ENCODE data around the gene RGS7.
"Not testable (repeated sequence)": the region's sequence is repeated elsewhere in the genome, so short reads cannot be mapped to it uniquely, and the experiment has no call there.

Gene RGS7

GRCh38 chr1:241130881-241131280, 226.1 kb downstream of the RGS7 start:
- DNase-seq, result no peak

DNA sequence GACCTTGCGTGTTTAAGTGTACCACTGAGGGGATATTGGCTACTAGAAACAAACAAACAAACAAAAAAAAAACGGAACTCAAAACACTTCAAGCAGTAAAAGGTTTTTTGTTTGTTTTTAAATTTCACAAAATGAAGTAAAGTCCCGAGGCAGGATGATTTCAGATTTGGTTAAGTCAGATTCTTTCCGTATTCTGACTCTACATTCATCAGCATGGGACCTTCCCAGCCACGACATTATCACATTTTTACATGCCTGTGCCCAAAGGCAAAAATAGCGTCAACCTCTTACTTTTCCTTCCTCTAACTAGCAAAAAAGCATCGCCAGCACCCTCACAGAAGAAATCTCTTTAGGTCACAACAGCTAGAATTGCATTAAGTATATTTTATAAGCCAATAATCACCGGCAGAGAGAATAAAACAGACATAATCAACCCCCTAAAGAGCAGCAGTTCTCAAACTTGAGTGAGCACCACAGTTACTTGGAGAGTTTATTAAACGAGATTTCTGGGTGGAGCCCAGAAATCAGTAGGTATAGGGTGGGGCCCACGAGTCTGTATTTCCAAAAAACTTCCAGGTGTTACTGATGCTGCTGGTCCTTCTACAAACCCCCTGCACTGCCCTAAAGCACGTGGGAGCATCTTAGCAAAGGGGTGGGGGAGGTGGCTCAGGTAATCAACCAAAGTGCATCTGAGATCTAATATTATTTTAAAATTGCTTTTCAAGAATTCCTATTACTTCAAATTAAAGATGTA, 227.6 kb downstream of the RGS7 start:
- DNase-seq, result no peak

DNA sequence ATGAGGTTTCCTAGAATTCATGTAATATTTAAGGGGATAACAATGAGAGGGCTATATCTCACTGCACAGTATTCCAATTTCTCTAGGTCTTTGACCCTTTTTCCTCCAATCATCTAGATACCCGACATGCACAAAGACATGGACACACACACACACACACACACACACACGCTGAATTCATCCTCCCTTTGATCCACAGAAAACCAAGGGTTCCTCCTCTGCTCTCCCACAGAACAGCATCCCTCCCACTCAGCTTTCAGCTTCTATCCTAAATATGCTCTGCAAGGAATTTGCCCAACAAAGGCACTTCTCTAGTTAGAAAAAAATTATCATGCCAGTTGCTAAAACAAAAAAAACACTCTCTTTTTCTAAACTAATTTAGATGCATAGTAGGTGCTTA, 231.7 kb downstream of the RGS7 start:
- no peak for DNase-seq

DNA sequence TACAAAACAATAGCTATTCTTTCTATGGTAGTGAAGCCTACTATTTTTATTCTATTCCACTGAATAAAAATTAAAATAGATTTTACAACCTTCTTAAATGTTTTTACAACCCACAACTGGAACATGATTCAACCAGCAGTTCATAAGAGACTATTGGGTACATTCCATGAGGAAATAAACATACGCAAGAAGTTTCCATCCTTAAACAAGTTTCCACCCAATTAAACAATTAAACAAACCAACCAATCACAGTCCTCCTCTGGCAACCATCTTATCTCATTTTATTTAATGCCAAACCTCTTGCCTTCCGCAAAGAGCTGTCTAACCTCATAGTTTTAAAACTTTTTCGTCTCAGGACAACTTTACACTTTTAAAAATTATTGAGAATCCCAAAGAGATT, 239.0 kb downstream of the RGS7 start:
- no peak for DNase-seq

DNA sequence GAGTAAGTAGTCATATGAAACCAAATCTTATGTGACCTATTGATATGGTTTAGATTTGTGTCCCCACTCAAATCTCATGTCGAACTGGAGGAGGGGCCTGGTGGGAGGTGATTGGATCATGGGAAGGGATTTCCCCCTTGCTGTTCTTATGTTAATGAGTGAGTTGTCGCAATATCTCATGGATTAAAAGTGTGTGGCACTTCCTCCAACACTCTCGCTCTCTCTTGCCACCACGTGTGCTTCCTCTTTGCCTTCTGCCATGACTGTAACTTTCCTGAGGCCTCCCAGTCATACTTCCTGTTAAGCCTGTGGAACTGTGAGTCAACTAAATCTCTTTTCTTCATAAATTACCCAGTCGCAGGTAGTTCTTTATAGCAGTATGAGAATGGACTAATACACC, 241.2 kb downstream of the RGS7 start:
- no peak for DNase-seq

- DNase-seq, result no peak
Measured at GRCh38 chr1:241114699-241115233, 242.2 kb downstream of the RGS7 start.

DNA sequence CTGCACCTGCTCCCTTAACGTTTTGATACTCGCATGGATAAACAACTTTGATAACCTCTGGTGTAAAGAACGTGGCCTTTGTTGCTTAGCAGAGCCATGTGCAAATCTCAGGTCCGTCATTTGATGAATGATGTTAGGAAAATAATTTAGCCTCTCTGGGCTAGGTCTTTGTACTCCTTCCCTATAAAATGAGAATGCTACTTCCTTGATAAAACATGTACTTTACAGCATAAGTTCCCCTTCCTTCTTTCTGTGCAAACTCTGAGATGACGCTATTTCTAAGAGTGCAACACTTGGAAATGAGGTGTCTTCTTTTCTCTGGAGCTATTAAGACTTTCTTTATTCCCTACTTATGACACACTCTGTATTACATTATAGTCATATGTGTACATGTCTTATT, 243.4 kb downstream of the RGS7 start:
- DNase-seq, result no peak

DNA sequence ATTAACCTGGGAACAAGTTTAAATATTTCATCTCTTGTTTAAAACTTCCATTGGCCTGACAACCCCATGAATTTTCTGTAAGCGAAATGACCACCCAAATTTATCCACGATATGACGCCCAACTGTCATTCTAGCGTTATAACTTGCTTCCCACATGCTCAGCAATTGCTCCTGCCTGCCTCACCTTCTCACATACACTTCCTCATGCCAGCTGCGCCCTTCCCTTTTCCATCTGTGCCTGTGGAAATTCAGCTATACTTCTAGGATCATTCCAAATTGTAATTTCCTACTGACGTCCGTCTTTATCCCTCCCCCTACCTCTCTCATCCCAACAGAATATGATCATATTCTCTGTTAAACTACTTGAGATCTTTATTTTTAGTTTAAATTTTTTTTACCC, 248.0 kb downstream of the RGS7 start:
- no peak for DNase-seq

DNA sequence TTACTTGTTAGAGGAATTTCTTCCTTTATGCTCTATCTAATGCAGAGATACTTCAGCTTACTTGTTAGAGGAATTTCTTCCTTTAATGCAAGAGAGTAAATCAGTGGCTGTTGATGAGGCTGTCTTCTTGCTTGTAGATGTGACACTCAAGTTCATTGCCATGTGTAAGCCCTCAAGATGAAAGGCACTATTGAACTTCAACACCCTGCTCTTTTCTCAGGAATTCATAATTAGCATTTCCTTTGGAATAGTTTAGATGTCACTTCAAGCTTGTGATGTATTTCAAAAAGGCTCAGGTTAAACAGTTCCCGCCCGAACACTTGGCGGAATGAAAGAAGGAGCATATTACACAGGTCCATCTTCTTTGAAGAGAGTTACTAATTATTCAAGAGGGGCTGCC, 251.9 kb downstream of the RGS7 start:
- DNase-seq, result no peak

GRCh38 chr1:241102664-241103063, 254.3 kb downstream of the RGS7 start:
- no peak for DNase-seq

DNA sequence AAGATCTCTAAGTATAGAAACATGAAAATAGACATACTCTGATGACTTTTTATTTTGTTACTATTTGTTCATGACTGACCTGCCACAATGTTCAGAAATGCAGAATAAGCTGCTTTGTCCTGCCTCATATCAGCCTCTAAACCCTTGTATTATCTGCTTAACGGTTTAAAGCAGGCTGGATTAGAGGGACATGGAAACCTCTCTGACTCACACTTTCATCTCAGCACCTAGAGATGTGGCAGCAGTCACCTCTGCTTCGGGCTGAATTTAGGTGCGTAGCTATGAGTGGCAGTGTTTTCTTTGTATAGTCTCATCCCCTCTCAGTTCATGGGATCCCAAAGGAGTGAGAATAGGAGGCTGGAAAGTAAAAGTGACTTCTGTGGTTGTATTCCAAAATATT, 255.4 kb downstream of the RGS7 start:
- DNase-seq, result no peak

- no peak for DNase-seq
Measured at GRCh38 chr1:241097479-241097878, 259.5 kb downstream of the RGS7 start.

DNA sequence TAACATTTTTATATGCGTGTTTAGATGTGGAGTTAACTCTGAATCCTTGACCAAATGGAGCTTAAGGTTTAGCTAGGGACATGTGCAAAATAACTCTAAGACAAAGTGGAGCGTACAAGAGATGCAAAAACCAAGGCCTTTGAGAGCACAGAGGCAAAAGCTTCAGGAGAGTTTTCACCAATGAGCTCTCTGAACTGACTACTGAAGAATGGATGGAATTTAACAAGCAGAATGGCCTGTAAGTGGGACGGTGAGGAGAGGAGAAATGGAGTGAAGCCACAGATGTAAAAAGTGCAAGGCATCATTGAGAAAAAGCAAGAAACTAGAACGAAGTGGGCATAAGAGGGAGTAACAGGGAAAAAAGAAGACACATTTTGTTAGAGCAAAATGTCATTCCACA, 260.0 kb downstream of the RGS7 start:
- DNase-seq, result no peak

GRCh38 chr1:241095847-241096246, 261.2 kb downstream of the RGS7 start:
- DNase-seq, result no peak

DNA sequence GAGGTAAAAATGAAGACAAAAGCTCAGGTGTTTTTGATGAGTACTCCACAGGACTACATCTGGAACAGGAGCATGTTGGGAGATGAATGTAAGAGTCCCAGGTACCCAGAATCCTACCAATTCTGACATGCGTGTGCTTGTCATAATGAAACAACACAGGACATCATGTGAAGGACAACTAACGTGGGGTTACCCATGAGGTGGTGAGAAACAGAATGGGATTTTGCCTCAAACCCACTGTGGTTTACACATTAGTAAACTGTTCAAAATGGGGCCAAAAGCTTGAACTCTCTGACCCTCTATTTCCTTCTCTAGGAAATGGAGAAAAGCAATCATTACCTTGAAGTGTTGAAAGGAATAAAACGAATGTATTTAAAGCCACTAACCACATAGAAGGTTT, 266.2 kb downstream of the RGS7 start:
- DNase-seq, result no peak

DNA sequence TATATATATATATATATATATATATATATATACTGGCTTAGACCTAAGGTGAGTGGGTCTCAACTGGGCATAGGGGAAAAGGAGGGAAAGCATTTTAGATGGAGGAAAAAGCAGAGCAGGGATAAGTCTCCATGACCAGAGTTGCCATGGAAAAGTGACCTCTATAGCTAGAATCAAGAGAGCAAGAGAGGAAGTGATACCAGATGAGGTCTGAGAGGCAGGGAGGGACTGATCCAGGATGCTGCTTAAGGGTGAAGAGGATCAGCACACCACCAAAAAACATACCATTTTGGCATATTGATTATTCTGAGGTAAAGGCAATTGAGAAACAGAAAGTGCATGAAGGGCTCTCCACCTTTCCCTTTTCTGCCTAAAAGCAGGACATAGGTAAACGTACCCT, 267.9 kb downstream of the RGS7 start:
- DNase-seq, result not testable (repeated sequence)

DNA sequence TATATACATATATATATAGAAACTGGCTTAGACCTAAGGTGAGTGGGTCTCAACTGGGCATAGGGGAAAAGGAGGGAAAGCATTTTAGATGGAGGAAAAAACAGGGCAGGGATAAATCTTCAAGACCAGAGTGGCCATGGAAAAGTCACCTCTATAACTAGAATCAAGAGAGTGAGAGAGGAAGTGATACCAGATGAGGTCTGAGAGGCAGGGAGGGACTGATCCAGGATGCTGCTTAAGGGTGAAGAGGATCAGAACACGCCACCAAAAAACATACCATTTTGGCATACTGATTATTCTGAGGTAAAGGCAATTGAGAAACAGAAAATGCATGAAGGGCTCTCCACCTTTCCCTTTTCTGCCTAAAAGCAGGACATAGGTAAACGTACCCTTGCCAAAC, 268.9 kb downstream of the RGS7 start:
- DNase-seq, result not testable (repeated sequence)

GRCh38 chr1:241086686-241087085, 270.3 kb downstream of the RGS7 start:
- no peak for DNase-seq

- DNase-seq, result no peak
Measured at GRCh38 chr1:241083285-241083684, 273.7 kb downstream of the RGS7 start.

GRCh38 chr1:241081473-241081872, 275.5 kb downstream of the RGS7 start:
- no peak for DNase-seq

GRCh38 chr1:241079459-241079858, 277.5 kb downstream of the RGS7 start:
- no peak for DNase-seq

GRCh38 chr1:241079047-241079446, 278.0 kb downstream of the RGS7 start:
- no peak for DNase-seq

GRCh38 chr1:241077386-241078147, 279.4 kb downstream of the RGS7 start:
- DNase-seq, result no peak

DNA sequence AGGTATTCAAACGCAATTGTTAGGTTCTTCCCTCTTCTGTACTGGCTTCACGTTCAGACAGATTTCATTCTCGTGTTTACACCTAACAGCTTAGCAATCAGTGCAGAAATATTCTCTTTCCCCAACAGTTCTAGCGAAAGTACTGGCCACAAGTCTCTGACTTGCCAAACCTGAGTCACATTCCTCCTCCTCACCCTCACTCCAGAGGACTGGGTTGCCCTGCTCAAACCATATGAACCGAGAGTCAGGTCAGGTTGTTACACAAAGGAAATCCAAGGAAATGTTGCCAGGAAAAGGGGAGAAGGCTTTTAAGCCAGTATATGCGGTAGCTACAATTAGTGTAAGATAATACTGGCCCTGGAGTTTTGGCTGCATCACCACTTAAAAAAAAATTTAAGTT, 282.5 kb downstream of the RGS7 start:
- no peak for DNase-seq
